NCI-H524 treated with DMSO at 0.1 percent for 48 hours (cell line): ENCODE results near the gene COL4A2.

ENCODE experiments used
- DNase-seq: peaks from one replicate; lab custom pipeline; 2025; lab: John Stamatoyannopoulos, UW

The COL4A2 gene

GRCh38 chr13:110419381-110419791, 112.3 kb downstream of the COL4A2 start:
- DNase-seq = no peak

GRCh38 chr13:110419946-110420345, 112.9 kb downstream of the COL4A2 start:
- no peak for DNase-seq

GRCh38 chr13:110420626-110421025, 113.5 kb downstream of the COL4A2 start:
- DNase-seq = no peak

DNA sequence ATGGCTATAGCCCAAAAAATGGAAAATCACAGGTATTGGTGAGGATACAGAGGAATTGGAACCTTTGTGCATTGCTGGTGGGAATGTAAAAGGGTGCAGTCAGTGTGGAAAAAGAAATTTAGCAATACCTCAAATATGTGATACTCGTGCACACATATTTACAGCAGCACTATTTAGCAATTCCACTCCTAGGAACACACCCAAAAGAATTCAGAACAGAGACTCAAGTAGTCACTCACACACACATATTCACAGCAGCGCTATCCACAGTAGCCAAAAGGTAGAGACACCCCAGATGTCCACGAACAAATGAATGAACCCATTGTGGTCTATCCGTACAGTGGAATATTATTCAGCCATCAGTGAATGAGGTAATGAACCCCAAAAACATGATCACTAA, 114.0 kb downstream of the COL4A2 start:
- no peak for DNase-seq

- no peak for DNase-seq
Measured at GRCh38 chr13:110421696-110422385, 114.8 kb downstream of the COL4A2 start.

GRCh38 chr13:110422913-110423688, 116.0 kb downstream of the COL4A2 start:
- no peak for DNase-seq

DNA sequence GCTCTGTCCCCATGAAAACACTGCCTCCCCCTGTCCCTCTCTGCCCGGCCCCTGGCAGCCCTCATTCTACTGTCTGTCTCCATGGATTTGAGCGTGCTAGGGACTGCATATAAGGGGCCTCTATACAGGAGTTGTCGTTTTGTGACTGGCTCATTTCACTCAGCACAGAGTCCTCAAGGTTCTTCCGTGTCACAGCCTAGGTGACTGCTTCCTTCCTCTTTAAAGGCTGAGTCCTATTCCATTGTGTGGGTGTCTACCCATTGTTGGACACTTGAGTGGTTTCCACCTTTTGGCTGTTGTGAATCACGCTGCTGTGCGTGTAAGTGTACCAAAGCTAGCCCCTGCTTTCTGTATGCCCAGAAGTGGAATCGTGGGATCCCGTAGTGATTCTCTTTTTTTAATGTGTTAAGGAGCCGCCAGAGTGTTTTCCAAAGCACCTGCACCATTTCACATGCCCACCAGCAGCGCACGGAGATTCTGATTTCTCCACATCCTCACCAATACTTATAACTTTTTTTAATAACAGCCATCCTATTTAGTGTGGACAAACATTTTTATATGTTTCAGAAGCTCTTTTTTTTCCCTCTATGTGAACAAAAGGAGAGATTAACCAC, 116.7 kb downstream of the COL4A2 start:
- DNase-seq = no peak

GRCh38 chr13:110424569-110425443, 117.7 kb downstream of the COL4A2 start:
- no peak for DNase-seq

- DNase-seq = no peak
Measured at GRCh38 chr13:110425444-110425780, 118.3 kb downstream of the COL4A2 start.

DNA sequence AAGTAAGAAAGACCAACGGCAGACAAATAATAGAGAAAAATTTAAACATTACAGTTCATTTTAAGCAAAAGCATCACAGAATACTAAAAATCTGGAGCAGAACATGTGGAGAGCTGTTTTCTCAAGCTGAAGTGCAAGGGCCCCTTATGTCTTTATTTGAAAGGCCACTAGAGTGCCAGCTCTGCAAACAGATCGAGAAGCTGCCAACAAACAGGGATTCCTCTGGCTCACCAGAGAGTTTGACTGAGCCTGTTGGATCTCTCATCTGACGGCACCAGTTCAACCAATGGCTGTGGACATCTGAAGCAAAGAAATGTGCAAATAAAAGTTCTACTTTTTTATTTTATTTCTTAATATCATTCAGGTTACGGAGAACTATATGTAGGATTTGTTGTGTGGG, 119.7 kb downstream of the COL4A2 start:
- no peak for DNase-seq

DNA sequence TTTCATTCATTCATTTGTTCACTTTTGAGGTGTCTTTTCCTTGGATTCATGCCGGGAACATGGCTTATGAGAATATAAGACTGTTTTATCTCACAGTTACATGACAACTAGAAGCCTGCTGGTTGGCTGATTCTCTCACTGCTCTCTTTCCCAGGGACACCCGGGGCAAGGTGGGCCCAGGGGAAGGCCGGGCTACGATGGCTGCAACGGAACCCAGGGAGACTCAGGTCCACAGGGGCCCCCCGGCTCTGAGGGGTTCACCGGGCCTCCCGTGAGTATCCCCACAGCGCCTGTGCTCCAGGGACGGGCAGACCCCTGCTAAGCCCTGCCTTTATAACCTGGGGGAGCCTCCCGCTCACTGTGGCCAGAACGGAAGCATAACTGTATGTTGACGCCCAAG, 121.2 kb downstream of the COL4A2 start:
- DNase-seq = no peak

DNA sequence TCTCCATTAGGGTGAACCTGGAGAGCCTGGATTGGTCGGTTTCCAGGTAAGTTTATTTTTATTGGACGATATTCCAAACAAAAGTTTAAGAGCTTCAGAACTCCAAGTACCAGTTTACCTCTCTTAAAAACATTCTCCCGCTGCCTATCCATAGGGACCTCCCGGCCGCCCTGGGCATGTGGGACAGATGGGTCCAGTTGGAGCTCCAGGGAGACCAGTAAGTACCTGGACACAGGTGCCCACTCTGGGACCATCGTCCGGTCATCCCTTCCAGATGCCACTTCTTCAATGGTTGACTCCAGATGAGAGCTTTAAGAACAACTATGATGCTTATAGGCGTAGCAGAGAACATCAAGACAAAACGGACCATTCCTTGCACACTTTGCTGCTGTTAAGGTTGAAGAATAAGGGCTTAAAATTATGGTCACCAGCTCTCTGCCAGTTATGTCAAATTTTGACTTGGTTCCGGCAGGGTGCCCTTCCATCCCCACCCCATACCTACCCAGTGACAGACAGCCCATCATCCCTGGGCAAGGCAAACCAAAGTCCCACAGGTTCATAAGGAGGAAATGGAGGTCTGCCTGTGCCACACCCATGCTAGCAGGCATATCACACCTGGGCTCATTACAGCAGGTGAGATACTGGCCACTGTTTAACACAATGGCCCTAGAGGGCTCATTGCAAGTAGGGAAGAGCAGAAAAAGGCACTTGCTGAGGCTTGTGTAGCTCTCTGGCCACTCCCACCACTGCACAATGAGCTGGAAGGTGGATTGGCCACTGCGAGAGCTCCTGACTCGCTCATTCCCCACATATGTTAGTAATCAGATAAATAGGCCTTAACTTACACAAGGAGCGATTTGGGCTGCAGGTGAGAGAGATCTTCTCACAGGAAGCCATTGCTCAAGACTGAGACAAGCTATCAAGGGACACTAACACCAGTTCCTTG, 123.6 kb downstream of the COL4A2 start:
- no peak for DNase-seq

DNA sequence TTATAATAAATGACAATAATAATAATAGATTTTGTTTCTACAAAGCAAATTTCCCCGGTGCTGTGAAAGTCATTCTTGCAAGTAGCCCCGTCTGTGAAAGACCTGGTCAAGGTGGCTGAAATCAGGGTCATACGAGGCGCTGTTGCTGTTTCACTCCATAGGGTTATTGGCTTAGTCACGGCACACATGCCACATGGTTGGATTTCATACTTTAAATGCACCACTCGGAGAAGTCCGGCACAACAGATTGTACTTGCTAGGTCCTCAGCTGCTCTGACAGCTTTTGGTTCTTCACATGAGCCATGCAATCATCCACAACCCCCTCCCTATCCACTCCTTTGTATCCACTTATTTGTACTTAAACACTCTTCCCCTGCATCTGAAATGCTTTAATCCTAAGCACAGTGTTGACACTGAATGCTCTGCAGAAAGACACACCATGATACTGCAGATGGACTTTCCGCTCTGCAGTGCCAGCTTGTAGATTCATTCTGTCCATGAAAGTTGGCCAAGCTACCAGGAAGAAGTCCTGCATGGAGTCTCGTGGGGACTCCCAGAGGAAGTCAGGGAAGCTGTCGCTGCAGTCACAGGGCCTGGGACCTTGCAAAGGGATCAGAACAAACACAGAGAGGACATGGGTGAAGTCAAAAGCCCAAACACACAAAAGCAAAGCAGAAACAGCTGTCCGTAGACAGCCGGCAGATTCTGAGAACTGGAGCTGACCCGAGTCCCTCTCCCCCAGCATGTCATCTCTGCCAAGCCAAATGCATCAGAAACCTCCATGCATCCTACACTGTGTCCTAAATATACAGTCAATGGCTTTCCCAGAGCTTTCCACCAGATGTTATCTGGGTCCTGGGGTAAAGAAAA, 124.6 kb downstream of the COL4A2 start:
- DNase-seq = peak; percentile 57

DNA sequence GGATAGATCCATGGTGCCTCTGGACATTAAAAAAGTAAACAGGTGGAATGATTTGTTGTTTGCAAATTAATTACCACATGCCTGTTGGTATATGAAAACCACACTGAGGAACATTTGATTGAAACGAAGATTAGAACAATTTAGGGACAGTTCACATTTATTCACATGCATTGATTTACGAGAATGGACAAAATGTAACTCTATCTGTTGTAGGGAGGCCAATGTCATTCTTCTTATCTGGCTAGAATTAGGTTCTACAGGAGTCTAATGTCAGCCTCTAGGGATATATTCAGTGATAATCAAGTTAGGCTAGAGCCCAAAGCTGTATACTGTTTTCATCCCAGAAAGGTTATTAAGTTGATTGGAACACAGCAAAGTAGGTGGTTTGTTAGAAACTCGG, 125.4 kb downstream of the COL4A2 start:
- no peak for DNase-seq

DNA sequence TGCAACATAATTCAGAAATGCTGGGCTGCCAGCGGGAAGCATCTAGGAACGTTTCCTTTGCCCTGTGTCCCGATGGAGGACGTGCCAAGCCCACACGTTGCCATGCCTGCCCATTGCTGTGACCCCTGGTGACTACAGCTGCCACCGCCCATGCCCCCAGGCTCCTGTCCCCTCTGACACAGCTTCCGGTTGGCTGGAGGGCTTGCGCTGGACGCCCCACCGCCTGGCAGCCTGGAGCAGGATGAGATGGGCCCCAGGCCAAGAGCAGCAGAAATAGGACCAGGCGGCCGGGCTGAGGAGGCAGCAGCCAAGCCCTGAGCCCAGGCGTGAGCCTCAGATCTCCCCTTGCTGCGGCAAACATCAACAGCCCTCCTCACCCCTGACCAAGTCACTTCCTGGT, 125.9 kb downstream of the COL4A2 start:
- no peak for DNase-seq

DNA sequence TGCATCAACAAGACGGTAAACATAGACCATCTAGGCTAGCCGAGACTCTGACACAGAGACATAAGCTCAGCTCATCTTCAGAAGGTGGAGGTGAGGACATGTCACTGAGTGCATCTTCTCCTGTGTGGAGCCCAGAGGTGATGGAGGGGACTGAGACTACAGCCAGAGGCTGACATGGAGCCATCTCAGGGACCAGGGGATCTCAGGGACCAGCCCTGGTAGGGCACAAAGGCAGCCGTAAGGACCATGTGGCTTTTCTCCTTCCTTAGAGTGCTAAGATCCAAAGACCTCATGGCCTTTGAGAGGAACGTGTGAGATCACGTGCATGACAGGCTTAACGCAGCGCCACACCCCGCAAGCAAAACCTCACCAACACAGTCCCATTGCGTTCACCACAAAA, 127.5 kb downstream of the COL4A2 start:
- DNase-seq = no peak

- DNase-seq = no peak
Measured at GRCh38 chr13:110435331-110435730, 128.2 kb downstream of the COL4A2 start.

DNA sequence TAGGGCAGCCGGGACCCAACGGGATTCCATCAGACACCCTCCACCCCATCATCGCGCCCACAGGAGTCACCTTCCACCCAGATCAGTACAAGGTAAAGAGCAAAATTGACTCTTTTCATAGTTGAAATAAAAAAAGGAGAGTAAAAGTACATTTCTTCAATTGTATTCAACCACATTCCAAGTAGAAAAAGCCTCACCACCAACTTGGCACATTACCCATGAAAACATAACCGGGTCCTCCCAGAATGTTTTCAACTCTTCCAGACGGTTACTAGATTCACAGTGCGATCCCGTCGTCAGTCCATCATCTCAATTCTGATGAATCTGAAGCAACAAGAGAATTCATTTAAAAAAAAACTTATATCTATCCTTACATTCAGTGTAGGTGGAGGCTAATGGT, 129.2 kb downstream of the COL4A2 start:
- no peak for DNase-seq

GRCh38 chr13:110436786-110437370, 129.8 kb downstream of the COL4A2 start:
- no peak for DNase-seq

DNA sequence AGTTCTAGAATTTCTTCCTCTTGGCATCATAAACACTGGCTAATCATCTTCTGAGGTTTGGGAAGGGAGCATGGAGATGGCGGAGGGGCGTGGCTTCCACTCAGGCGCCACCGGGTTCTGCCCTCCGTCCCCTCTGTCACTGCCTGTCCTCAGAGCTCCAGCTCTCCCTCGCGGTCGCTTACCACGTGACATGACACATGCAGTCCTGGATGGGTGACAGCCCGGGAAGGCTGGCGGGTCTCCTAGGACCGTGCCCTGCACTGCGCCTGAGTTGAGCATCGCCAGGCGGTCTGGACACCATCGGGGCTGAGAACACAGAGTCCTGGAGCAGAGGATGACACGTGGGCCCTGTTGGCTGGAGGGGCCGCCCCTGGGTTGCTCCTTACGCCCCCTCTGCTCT, 131.1 kb downstream of the COL4A2 start:
- no peak for DNase-seq
